IPS-11a (cell line): ENCODE measurements around the gene INPP5B.

Experiments
- H3K4me3 ChIP-seq: one replicate; pipeline ENCODE4 v1.5.1; 2013; ENCODE audit warnings: low read depth, low read length, control low read depth

INPP5B gene

DNA sequence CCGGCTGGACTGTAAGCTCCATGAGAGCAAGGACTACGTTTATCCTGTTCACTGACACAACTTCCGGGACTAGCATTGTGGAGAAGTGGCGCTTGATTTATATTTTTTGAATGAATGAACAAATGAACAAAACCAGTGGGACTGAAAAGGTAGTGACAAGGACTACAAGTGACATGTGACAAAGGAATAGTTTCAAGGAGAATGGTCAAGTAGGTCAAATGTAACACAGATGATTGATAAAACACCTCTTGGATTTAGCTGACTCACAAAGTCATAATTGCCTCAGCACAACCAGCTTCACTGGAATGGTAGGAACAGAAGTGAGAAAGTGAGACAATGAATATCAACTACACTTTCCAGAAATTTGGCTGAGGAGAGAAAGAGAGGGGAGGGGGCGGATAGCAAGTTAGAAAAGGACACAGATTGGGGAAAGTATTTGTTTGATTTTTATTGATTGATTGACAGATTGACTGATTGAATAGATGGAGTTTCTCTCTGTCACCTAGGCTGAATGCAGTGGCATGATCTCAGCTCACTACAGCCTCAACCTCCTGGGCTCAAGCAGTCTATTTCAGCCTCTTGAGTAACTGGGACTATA, 101.7 kb downstream of the INPP5B start:
- no peak overlapping the region for H3K4me3 ChIP-seq

DNA sequence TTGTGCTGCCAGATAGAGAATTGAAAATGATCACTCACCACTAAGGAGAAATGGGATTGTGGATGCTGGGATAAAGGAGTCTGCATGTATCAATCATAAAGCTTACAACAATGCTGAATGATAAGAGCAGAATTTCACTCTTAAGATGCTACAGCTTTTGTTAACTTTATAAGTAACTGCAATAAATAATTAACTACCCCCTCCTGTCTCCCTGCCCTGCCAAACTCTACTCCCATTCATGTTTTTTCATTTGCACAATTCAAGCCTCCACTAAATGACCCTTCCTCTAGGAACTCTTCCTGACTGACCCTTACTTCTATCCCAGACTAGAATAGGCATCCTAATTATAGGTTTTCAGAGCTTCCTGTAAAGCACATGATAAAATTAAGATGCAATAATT, 102.3 kb downstream of the INPP5B start:
- no peak overlapping the region for H3K4me3 ChIP-seq

GRCh38 chr1:37841652-37842051, 105.2 kb downstream of the INPP5B start:
- no peak overlapping the region for H3K4me3 ChIP-seq

- no peak overlapping the region for H3K4me3 ChIP-seq
These were observed 106.1 kb downstream of the INPP5B start for GRCh38 chr1:37840711-37841110.

- H3K4me3 ChIP-seq: no peak overlapping the region
These were observed 107.2 kb downstream of the INPP5B start for GRCh38 chr1:37839676-37840075.

- no peak overlapping the region for H3K4me3 ChIP-seq
These were observed 110.1 kb downstream of the INPP5B start for GRCh38 chr1:37836788-37837187.

DNA sequence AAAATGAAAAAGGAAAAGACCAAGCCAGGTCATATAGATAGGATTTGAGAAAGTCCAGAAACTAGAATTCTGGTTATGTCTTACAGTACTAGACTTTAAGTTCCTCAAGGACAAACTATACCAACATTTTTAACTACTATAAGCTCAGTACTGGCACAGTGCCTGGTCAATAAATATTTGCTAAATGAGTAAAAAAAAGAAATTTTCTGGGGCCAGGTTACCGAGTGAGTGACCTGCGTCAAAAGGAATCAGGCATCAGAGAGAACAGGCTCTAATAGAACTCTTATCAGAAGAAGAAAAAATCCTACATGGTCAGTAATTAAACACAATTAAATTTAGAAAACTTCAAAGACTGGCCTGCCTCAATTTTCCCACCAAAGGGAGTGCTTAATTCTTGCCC, 115.0 kb downstream of the INPP5B start:
- H3K4me3 ChIP-seq: no peak overlapping the region

DNA sequence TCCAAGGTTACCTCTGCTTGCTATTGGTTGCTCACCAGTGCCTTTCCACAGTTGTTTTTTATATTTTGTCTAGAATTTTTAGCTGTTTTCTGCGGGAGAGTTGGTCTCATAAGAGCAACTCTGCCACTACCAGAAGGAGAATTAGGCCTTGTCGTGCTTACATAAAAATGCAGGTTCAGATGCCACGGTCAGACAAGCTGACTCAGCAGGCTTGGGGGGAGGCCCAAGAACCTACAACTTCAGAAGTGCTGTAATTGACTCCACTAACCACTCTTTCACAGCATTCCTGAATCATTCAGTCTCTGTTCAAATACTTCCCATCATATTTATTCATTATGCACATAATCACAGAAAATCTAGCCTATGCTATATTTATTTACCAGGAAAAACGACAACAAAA, 115.7 kb downstream of the INPP5B start:
- no peak overlapping the region for H3K4me3 ChIP-seq

GRCh38 chr1:37828410-37829074, 118.3 kb downstream of the INPP5B start:
- H3K4me3 ChIP-seq: no peak overlapping the region

GRCh38 chr1:37825506-37825905, 121.3 kb downstream of the INPP5B start:
- H3K4me3 ChIP-seq: no peak overlapping the region

DNA sequence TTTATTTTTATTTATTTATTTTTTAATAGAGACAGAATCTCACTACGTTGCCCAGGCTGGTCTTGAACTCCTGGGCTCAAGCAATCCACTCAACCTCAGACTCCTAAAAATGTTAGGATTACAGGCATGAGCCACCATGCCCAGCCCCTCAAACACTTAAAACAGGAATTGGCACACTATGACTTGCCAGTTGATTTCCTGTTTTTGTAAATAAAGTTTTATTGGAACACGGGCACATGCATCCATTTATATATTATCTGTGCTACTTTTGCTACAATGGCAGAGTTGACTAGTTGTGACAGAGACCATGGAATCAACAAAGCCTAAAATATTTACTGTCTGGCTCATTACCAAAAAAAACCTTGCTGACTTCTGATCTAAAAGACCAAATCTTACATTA, 122.9 kb downstream of the INPP5B start:
- no peak overlapping the region for H3K4me3 ChIP-seq

- no peak overlapping the region for H3K4me3 ChIP-seq
These were observed 123.7 kb downstream of the INPP5B start for GRCh38 chr1:37822906-37823815.

DNA sequence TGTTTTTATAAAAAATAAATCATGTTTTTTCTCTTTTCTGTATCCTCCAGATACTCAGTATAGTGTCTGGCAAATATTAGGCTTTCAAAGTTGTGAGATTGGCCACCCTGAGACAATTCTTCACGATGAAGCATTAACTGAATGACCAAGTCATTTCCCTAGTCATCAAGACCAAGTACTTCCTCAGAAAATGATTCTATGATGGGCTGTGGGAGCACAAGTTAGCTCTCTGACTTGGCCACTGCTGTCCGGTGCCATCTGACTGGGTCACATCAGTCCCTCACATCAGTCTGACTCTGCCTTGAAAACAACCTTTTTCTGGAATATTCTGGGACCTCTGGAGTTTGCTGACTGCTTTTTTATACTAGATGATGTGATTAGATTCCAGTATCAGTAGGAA, 125.4 kb downstream of the INPP5B start:
- H3K4me3 ChIP-seq: no peak overlapping the region

DNA sequence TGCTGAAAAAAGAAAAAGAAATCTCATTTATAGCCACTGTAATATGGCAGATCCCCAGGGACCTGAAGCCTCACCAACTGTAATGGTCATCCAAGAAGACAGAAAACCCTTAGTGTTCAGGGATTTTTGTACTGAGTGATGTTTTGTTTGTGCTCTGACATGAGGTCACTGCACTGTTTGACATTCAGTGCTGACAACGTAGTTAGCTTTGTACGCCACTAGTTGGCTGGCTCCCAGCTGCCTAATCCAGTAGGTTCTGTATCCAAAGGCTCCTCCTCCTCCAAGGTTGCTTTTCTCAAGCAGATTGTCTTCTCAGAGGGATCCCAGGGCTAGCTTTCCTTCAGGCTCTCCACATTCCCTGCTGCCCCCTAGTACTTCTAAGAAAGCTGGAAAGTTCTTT, 129.4 kb downstream of the INPP5B start:
- H3K4me3 ChIP-seq: no peak overlapping the region

GRCh38 chr1:37814252-37814651, 132.6 kb downstream of the INPP5B start:
- H3K4me3 ChIP-seq: no peak overlapping the region

DNA sequence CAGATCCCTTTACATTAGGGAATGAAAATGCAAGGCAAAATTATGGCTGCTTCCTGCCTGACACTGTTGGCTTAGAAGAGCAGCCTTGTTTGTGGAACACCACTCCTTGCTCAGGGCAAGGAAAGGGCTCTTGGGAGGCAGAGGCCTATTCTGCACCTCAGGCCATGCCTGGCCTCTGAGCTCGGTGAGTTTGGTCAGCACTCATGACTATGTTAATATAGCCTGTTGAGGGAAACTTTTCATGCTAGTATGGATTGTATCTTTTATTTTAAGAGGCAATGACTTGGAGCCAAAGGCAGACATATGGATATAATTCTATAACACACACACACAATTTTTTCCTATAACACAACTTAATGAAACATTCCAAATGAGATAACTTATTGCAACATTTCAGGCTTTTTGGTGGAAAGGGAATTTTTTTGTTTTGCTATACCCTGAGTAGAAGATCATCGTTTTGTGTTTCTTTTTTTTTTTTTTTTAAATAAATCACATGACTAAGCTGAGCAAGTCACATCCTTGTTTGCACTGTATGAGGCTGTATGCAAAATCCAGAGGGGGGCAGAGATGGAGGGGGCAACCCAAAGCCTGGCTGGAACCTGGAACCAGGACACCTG, 133.2 kb downstream of the INPP5B start:
- no peak overlapping the region for H3K4me3 ChIP-seq

GRCh38 chr1:37811027-37811655, 135.7 kb downstream of the INPP5B start:
- no peak overlapping the region for H3K4me3 ChIP-seq
